ENCODE measurements around the gene EFNB3. TPM values are rescaled to one million over a fixed set of nuclear protein-coding genes. Genes with fewer than 3 reads are reported as not detected.
A peak's percentile ranks its signal among the peaks of the same experiment; 100 is the strongest.

Gene EFNB3
- total RNA-seq, 3 donors from 2014 or later = 0.31 to 1.3 (median 0.35) TPM

GRCh38 chr17:7673239-7673638 lies 31.8 kb upstream of the EFNB3 start:
- intact Hi-C loops (cut with DNase I, micrococcal nuclease) = no loop called here
- ATAC-seq (no peak), DNase-seq (peak in 1 of 3 donors; percentile 63)
- Histone ChIP-seq H3K36me3 (ENCODE audit: low read depth) (peaks cover 20% of the 10 kb centered on the region), H3K9me3 (peaks cover 9% of the 10 kb centered on the region), H3K4me1 (ENCODE audit: low read depth) (no peaks in the 10 kb centered on the region), H3K4me3 (no peak overlapping the region)
- no peak for TF ChIP-seq CTCF (IDR thresholded peaks at IDR 0.05)

GRCh38 chr17:7674934-7675333 lies 30.1 kb upstream of the EFNB3 start:
- no peak for TF ChIP-seq CTCF (IDR thresholded peaks at IDR 0.05)
- intact Hi-C loops (cut with DNase I, micrococcal nuclease) = no loop called here
- no peak for DNase-seq

GRCh38 chr17:7676533-7676932 lies 28.5 kb upstream of the EFNB3 start:
- peaks cover 14% of the 10 kb centered on the region for H3K36me3 ChIP-seq (ENCODE audit: low read depth)
- H3K4me3 ChIP-seq = no peak overlapping the region
- H3K9me3 ChIP-seq = peaks cover 9% of the 10 kb centered on the region
- ATAC-seq (no peak), DNase-seq (no peak)
- H3K4me1 ChIP-seq (ENCODE audit: low read depth) = no peaks in the 10 kb centered on the region
- intact Hi-C loops (cut with DNase I, micrococcal nuclease) = no loop called here
- TF ChIP-seq CTCF (IDR thresholded peaks at IDR 0.05) = no peak

More at GRCh38 chr17:7674934-7675333, 30.1 kb upstream of the EFNB3 start:
- H3K36me3 ChIP-seq (ENCODE audit: low read depth) = peaks cover 14% of the 10 kb centered on the region
- H3K9me3 ChIP-seq = peaks cover 9% of the 10 kb centered on the region
- H3K4me3 ChIP-seq = no peak overlapping the region
- H3K4me1 ChIP-seq (ENCODE audit: low read depth) = no peaks in the 10 kb centered on the region
- ATAC-seq = no peak

- H3K36me3 ChIP-seq (ENCODE audit: low read depth) = peaks cover 14% of the 10 kb centered on the region
- DNase-seq (no peak), ATAC-seq (no peak)
- intact Hi-C loops (cut with DNase I, micrococcal nuclease) = no loop called here
- TF ChIP-seq CTCF (IDR thresholded peaks at IDR 0.05) = no peak
- H3K4me1 ChIP-seq (ENCODE audit: low read depth) = no peaks in the 10 kb centered on the region
- no peak overlapping the region for H3K4me3 ChIP-seq
- H3K9me3 ChIP-seq = peaks cover 9% of the 10 kb centered on the region
Observed at GRCh38 chr17:7677388-7678067, 27.5 kb upstream of the EFNB3 start.

- peaks cover 23% of the 10 kb centered on the region for H3K4me1 ChIP-seq (ENCODE audit: low read depth)
- H3K9me3 ChIP-seq = no peaks in the 10 kb centered on the region
- DNase-seq = no peak
- ATAC-seq = no peak
- intact Hi-C loops (cut with DNase I, micrococcal nuclease) = loop anchor here in 1 of 2 donors (10.0 kb wide), 1 partner anchor 50 kb away; the partner anchor contains the start of gene SHBG
- H3K36me3 ChIP-seq (ENCODE audit: low read depth) = no peaks in the 10 kb centered on the region
- no peak for TF ChIP-seq CTCF (IDR thresholded peaks at IDR 0.05)
- peak overlapping the region; percentile 18 for H3K4me3 ChIP-seq
Observed at GRCh38 chr17:7684851-7685532, 20.0 kb upstream of the EFNB3 start.

All from mucosa of descending colon (tissue), 3 donors.